Measurements from ENCODE around the gene ATF6B. TPM values are rescaled to one million over a fixed set of nuclear protein-coding genes. Genes with fewer than 3 reads are reported as not detected.

ATF6B gene
- total and polyA plus RNA-seq, 4 experiments from 2014 or later: 11.4 to 154 (median 89.2) TPM

DNA sequence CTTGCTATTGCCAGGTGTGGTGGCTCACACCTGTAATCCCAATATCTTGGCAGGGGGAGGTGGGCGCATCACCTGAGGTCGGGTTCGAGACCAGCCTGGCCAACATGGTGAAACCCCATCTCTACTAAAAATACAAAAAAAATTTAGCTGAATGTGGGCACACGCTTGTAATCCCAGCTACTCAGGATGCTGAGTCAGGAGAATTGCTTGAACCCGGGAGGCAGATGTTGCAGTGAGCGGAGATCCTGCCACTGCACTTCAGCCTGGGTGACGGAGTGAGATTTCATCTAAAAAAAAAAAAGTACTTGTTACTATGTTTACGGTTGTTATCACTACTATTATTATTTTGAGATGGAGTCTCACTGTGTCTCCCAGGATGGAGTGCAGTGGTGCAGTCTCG, 28.8 kb upstream of the ATF6B start:
- POLR2A ChIA-PET (ENCODE audit: partially characterized antibody): no interaction called here

GRCh38 chr6:32154514-32155161, 26.6 kb upstream of the ATF6B start:
- Histone ChIP-seq H3K9me3 (ENCODE audit: control insufficient read depth in 1 of 2, low read length in 2 of 2) (no peaks in the 10 kb centered on the region), H3K4me1 (ENCODE audit: insufficient read depth, low read length) (peaks cover 14% of the 10 kb centered on the region), H3K27ac (ENCODE audit: low read depth, low read length) (peak overlapping the region; percentile 42), H3K4me3 (ENCODE audit: low read length in 2 of 2) (peak overlapping the region; percentile 78 to 98), H3K27me3 (ENCODE audit: insufficient read depth, low read length) (no peaks in the 10 kb centered on the region), H3K36me3 (ENCODE audit: insufficient read depth, low read length) (no peaks in the 10 kb centered on the region)
- H3K27me3 Mint-ChIP-seq: peaks cover 11 to 21% of the 10 kb centered on the region in 2 donors
- POLR2A ChIA-PET (ENCODE audit: partially characterized antibody): interaction anchor here (0.8 to 1.3 kb wide), 9 partner anchors 10 to 43 kb away, joined by 3 to 14 read pairs (median 4); partner anchors contain the start of genes ATF6B, EGFL8 and PBX2
- peaks cover 0 to 1% (median 0%) of the 10 kb centered on the region in 8 donors for H3K9me3 Mint-ChIP-seq
- CTCF ChIA-PET (ENCODE audit: partially characterized antibody): interaction anchor here (0.7 to 1.3 kb wide), 10 partner anchors 10 to 107 kb away, joined by 3 to 9 read pairs (median 5); partner anchors contain the start of genes EGFL8 and GPSM3
- peaks cover 12 to 15% of the 10 kb centered on the region in 2 donors for H3K36me3 Mint-ChIP-seq
- H3K27ac Mint-ChIP-seq: peak overlapping the region; percentile 92 to 98 (median 94)
- intact Hi-C loops (cut with micrococcal nuclease): loop anchor here (1.0 to 10.0 kb wide), 5 partner anchors 22 to 110 kb away; partner anchors contain the start of genes AGPAT1 and PBX2
- peaks cover 26 to 54% (median 37%) of the 10 kb centered on the region in 4 donors for H3K4me1 Mint-ChIP-seq
- peak; percentile 60 to 75 (median 69) for DNase-seq
- H3K4me3 Mint-ChIP-seq: peak overlapping the region; percentile 95 to 100 (median 98)

More for the DNA sequence above, 28.8 kb upstream of the ATF6B start:
- H3K27me3 Mint-ChIP-seq: peaks cover 0 to 7% of the 10 kb centered on the region in 2 donors
- DNase-seq: no peak
- H3K9me3 Mint-ChIP-seq: no peaks in the 10 kb centered on the region
- H3K4me3 Mint-ChIP-seq: no peak overlapping the region
- intact Hi-C loops (cut with micrococcal nuclease): loop anchor here (10.0 kb wide), 1 partner anchor 112 kb away; no protein-coding TSS in a partner anchor
- H3K4me1 Mint-ChIP-seq: peaks cover 19 to 37% (median 28%) of the 10 kb centered on the region in 4 donors
- H3K27me3 ChIP-seq (ENCODE audit: insufficient read depth, low read length): no peaks in the 10 kb centered on the region
- CTCF ChIA-PET (ENCODE audit: partially characterized antibody): no interaction called here
- H3K27ac ChIP-seq (ENCODE audit: low read depth, low read length): no peak overlapping the region
- no peaks in the 10 kb centered on the region for H3K36me3 ChIP-seq (ENCODE audit: insufficient read depth, low read length)
- peaks cover 14% of the 10 kb centered on the region for H3K4me1 ChIP-seq (ENCODE audit: insufficient read depth, low read length)
- H3K27ac Mint-ChIP-seq: no peak overlapping the region
- no peaks in the 10 kb centered on the region for H3K9me3 ChIP-seq (ENCODE audit: control insufficient read depth in 1 of 2, low read length in 2 of 2)
- H3K36me3 Mint-ChIP-seq: peaks cover 12 to 15% of the 10 kb centered on the region in 2 donors
- no peak overlapping the region for H3K4me3 ChIP-seq (ENCODE audit: low read length in 2 of 2)

DNA sequence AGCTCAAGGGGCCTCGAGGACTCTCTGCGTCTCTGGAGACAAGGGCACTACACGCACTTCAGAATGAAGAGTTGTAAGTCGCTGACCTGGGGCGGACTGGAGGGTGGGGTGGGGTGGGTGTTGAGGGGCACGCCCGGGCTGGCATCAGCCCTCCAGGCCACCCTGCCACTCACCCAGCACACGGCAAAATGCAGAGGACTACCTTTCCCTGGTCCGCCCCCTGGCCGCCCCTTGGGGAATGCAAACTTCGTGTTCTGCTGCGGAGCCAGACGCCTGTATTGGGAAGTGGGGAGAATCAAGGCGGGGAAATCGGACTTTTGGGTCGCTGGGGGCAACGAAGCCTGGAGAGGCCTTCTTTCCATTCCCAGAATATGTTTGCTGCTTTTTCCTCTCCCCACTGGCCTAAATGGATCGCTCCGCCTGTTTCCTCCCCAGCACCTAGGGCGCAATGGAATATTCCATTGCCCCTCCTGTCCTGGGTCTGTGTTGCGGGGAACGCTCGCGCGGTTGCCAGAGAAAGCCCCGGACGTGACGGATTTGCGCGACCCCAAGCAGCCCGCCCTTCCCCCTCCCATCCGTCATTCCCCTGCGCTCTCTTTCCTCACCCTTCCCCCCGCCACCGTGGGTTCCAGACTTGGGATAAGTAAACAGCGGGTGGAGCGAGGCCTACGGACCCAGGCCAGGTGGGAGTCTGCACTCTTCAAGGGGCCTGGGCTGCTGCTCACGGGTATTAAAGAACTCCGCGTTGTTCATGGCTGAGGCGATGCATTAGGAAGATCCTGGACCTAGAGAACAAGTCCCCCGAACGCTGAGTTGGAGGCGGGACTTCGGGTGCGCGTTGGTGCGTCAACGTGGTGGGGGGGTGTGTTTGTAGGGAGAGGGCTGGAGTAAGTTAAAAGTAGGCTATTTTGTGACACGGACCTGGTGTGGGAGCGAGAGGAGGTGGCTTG, 25.8 kb upstream of the ATF6B start, which contains the start of gene PPT2:
Gene PPT2, plus strand, starts transcription at position 578 of the 950 bp plus-strand sequence. CDS start 454 bp downstream, outside the sequence.
- CTCF ChIA-PET (ENCODE audit: partially characterized antibody): interaction anchor here (1.0 to 1.3 kb wide), 6 partner anchors 11 to 106 kb away, joined by 3 to 9 read pairs (median 6); partner anchors contain the start of genes EGFL8 and GPSM3
- intact Hi-C loops (cut with micrococcal nuclease): loop anchor here (1.0 to 10.0 kb wide), 5 partner anchors 22 to 109 kb away; partner anchors contain the start of genes AGPAT1 and PBX2
- peaks cover 15 to 25% of the 10 kb centered on the region in 2 donors for H3K27me3 Mint-ChIP-seq
- H3K4me1 Mint-ChIP-seq: peaks cover 30 to 58% (median 41%) of the 10 kb centered on the region in 4 donors
- DNase-seq: peak; percentile 62 to 84 (median 70)
- H3K9me3 Mint-ChIP-seq: peaks cover 0 to 3% (median 0%) of the 10 kb centered on the region in 8 donors
- Histone ChIP-seq H3K27ac (ENCODE audit: low read depth, low read length) (peak within 1 kb of the TSS; percentile 42), H3K36me3 (ENCODE audit: insufficient read depth, low read length) (no peaks in the 10 kb centered on the region), H3K27me3 (ENCODE audit: insufficient read depth, low read length) (peaks cover under 1% of the 10 kb centered on the region), H3K4me1 (ENCODE audit: insufficient read depth, low read length) (peaks cover 16% of the 10 kb centered on the region), H3K9me3 (ENCODE audit: control insufficient read depth in 1 of 2, low read length in 2 of 2) (no peaks in the 10 kb centered on the region), H3K4me3 (ENCODE audit: low read length in 2 of 2) (peak within 1 kb of the TSS; percentile 78 to 98)
- H3K36me3 Mint-ChIP-seq: peaks cover 12 to 15% of the 10 kb centered on the region in 2 donors
- H3K27ac Mint-ChIP-seq: peak within 1 kb of the TSS; percentile 92 to 98 (median 94)
- POLR2A ChIA-PET (ENCODE audit: partially characterized antibody): interaction anchor here (0.9 to 1.3 kb wide), 6 partner anchors 11 to 43 kb away, joined by 3 to 14 read pairs (median 4); partner anchors contain the start of genes ATF6B and EGFL8
- H3K4me3 Mint-ChIP-seq: peak within 1 kb of the TSS; percentile 95 to 100 (median 98)

DNA sequence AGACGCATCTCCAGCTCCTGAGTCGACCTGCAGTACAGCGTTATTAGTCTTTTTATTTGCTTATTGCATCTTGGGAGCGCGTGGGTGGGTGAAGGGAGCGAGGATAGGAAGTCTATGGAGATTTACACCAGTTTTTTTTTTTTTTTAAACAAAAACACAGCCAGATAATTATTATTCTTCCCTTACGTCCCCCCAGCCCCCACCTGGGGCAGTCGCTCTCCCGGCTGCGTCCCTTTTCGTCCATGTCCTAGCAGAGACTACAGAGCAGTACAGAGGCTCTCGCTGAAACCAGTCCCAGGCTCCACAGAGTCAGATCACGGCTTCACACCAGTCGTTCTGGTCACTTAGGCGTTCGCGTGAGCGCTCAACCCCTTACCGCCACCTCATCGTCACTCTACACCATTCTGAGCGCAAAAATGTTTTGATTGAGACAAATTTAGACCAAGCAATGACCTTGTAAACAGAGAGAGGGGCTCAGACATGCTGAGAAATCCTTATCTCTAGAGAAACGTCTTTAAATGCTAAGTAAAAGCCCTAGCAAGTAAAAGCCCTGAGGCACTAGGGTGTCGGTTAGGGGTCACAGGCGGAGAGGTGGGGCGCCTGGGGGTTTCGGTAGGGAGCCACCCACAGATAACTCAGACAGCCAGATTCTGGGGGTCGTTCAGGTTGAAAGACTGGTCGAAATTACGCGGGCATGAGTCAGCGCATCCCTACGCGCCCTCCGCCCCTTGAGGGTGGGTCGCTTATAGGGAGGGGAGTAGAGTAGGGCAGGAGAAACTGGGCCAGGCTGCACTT, 24.9 kb upstream of the ATF6B start:
- H3K4me3 ChIP-seq (ENCODE audit: low read length in 2 of 2): no peak overlapping the region
- CTCF ChIA-PET (ENCODE audit: partially characterized antibody): interaction anchor here (1.4 kb wide), 1 partner anchor 92 kb away, joined by 4 read pairs; no protein-coding TSS in a partner anchor
- H3K36me3 Mint-ChIP-seq: peaks cover 7 to 14% of the 10 kb centered on the region in 2 donors
- no peaks in the 10 kb centered on the region for H3K36me3 ChIP-seq (ENCODE audit: insufficient read depth, low read length)
- intact Hi-C loops (cut with micrococcal nuclease): loop anchor here (10.0 kb wide), 1 partner anchor 108 kb away; no protein-coding TSS in a partner anchor
- peaks cover 17% of the 10 kb centered on the region for H3K4me1 ChIP-seq (ENCODE audit: insufficient read depth, low read length)
- H3K9me3 Mint-ChIP-seq: peaks cover 0 to 3% (median 0%) of the 10 kb centered on the region in 8 donors
- H3K27ac ChIP-seq (ENCODE audit: low read depth, low read length): no peak overlapping the region
- peaks cover 31 to 67% (median 47%) of the 10 kb centered on the region in 4 donors for H3K4me1 Mint-ChIP-seq
- peaks cover 6% of the 10 kb centered on the region for H3K27me3 ChIP-seq (ENCODE audit: insufficient read depth, low read length)
- peak overlapping the region in 6 of 7 donors; percentile 13 to 94 (median 78) for H3K27ac Mint-ChIP-seq
- no peaks in the 10 kb centered on the region for H3K9me3 ChIP-seq (ENCODE audit: control insufficient read depth in 1 of 2, low read length in 2 of 2)
- POLR2A ChIA-PET (ENCODE audit: partially characterized antibody): interaction anchor here (0.6 to 1.4 kb wide), 5 partner anchors 23 to 40 kb away, joined by 3 to 4 read pairs (median 3); partner anchors contain the start of genes FKBPL and GPSM3
- peaks cover 18 to 28% of the 10 kb centered on the region in 2 donors for H3K27me3 Mint-ChIP-seq
- peak overlapping the region in 7 of 8 donors; percentile 32 to 84 (median 72) for H3K4me3 Mint-ChIP-seq
- DNase-seq: no peak

DNA sequence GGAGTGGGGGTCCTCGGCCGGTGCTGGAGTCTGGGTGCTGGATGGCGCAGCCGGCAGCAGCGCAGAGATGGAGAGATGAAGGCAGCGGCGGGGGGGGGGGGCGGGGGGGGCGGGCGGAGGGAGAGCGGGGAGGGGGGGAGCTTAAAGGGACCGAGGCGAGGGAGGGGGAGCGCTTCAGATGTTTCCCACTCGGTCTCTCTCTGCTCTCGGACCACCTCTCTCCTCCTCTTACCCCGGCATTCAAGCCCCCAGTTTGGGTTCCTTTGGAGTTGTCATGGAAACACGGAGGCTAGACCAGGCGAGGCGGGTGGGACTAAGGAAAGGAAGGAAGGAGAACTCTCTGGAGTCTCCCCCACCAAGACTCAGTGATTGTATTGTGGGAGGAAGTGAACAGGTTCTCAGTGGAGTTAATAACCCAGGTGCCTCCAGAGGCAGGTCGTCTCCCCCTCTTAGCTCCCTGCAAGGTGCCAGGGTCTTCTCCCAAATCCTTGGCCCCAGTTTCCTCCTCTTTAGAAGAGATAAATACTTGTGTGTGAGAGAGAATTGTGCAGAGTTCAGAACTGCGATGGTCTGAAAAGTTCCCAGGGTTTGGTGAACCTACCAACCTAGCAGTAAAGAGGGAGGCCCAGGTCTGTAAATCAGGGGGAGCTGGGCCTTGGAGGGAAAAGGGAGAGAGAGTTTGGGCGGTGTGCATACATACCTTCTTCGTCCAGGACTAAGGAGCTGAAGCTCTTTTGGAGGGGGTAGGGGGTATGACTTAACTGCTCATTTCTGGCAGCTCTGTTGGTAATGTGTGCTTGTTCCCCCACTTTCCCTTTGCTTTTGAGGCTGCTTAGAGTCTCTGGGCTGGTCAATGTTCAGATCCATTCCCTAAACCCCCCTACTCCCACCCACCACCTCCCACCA, 24.1 kb upstream of the ATF6B start, which contains the start of gene PRRT1:
Gene PRRT1, minus strand, starts transcription at position 77 of the 906 bp plus-strand sequence. CDS start 112 bp downstream, outside the sequence.
- Mint-ChIP-seq H3K9me3 (peaks cover 0 to 6% (median 0%) of the 10 kb centered on the region in 8 donors), H3K4me3 (peak within 1 kb of the TSS; percentile 36 to 84 (median 72)), H3K27me3 (peaks cover 21 to 28% of the 10 kb centered on the region in 2 donors), H3K36me3 (peaks cover 0 to 9% of the 10 kb centered on the region in 2 donors), H3K27ac (peak within 1 kb of the TSS in 6 of 7 donors; percentile 32 to 94 (median 58)), H3K4me1 (peaks cover 31 to 68% (median 51%) of the 10 kb centered on the region in 4 donors)
- no peak for DNase-seq
- Histone ChIP-seq H3K9me3 (ENCODE audit: control insufficient read depth in 1 of 2, low read length in 2 of 2) (no peaks in the 10 kb centered on the region), H3K4me1 (ENCODE audit: insufficient read depth, low read length) (peaks cover 17% of the 10 kb centered on the region), H3K36me3 (ENCODE audit: insufficient read depth, low read length) (no peaks in the 10 kb centered on the region), H3K27me3 (ENCODE audit: insufficient read depth, low read length) (peaks cover 6% of the 10 kb centered on the region), H3K27ac (ENCODE audit: low read depth, low read length) (no peak within 1 kb of the TSS), H3K4me3 (ENCODE audit: low read length in 2 of 2) (no peak within 1 kb of the TSS)
- ChIA-PET POLR2A (ENCODE audit: partially characterized antibody) (interaction anchor here (0.6 to 1.4 kb wide), 5 partner anchors 22 to 41 kb away, joined by 3 to 4 read pairs (median 3); partner anchors contain the start of genes FKBPL and GPSM3), CTCF (ENCODE audit: partially characterized antibody) (interaction anchor here (1.4 kb wide), 1 partner anchor 93 kb away, joined by 4 read pairs; no protein-coding TSS in a partner anchor)
- intact Hi-C loops (cut with micrococcal nuclease): loop anchor here (10.0 kb wide), 1 partner anchor 107 kb away; no protein-coding TSS in a partner anchor

Measured in CD4-positive, alpha-beta memory T cell (primary cell).